Caco-2 (cell line): ENCODE measurements around the gene WHAMM. TPM values are rescaled to one million over a fixed set of nuclear protein-coding genes. Genes with fewer than 3 reads are reported as not detected.

ENCODE experiments used
- BruUV-seq: library from RNA; stranded (reverse); fragments of 400-500 nt; replicated peaks from 2 replicates; lab custom pipeline; 2021; lab: Mats Ljungman, UMichigan
- CTCF ChIA-PET: fragments of 300-600 bp; sonication (Branson Sonifier 250); formaldehyde crosslinking; loops from one replicate; lab custom pipeline; 2022; ENCODE audit warnings: antibody characterized with exemption; lab: Charles Lee
- POLR2A ChIA-PET: fragments of 300-600 bp; sonication (Branson Sonifier 250); formaldehyde crosslinking; loops from one replicate; lab custom pipeline; 2022; ENCODE audit warnings: antibody characterized with exemption; lab: Charles Lee
- DNase-seq, 2 experiments: peaks; one replicate each; pipeline versions ENCODE4 v3.0.0 to v3.0.0-alpha.2; 2020 to 2022
- H3K27me3 ChIP-seq: replicated peaks from 2 replicates; pipeline ENCODE4 v1.6.0; 2011; ENCODE audit warnings: low read length; ENCODE audit not compliant: control insufficient read depth, insufficient read depth
- H3K36me3 ChIP-seq: 2 replicates; pipeline ENCODE4 v1.5.1; 2011; ENCODE audit warnings: low read length; ENCODE audit not compliant: control insufficient read depth, insufficient read depth
- H3K4me1 ChIP-seq: fragments of 250-450 bp; sonication (Bioruptor Pico); 2 replicates; pipeline ENCODE4 v1.5.1; 2020; ENCODE audit warnings: mild to moderate bottlenecking
- H3K4me3 ChIP-seq: 2 replicates; pipeline ENCODE4 v1.5.1; 2011; ENCODE audit warnings: low read depth, mild to moderate bottlenecking, control low read depth, low read length
- H3K9me3 ChIP-seq: fragments of 250-450 bp; sonication (Bioruptor Pico); 2 replicates; pipeline ENCODE4 v1.5.1; 2020; ENCODE audit warnings: mild to moderate bottlenecking, moderate library complexity
- H3K27ac Mint-ChIP-seq: one replicate; pipeline ENCODE4 v1.8.0; 2022; ENCODE audit warnings: mixed read lengths; ENCODE audit not compliant: unreplicated experiment
- H3K27me3 Mint-ChIP-seq: one replicate; pipeline ENCODE4 v1.8.0; 2022; ENCODE audit warnings: mixed read lengths; ENCODE audit not compliant: insufficient read depth, unreplicated experiment
- H3K36me3 Mint-ChIP-seq: one replicate; pipeline ENCODE4 v1.8.0; 2022; ENCODE audit warnings: mild to moderate bottlenecking, mixed read lengths; ENCODE audit not compliant: insufficient read depth, unreplicated experiment
- H3K4me1 Mint-ChIP-seq: one replicate; pipeline ENCODE4 v1.8.0; 2022; ENCODE audit warnings: low read depth, mixed read lengths; ENCODE audit not compliant: unreplicated experiment
- H3K4me3 Mint-ChIP-seq: one replicate; pipeline ENCODE4 v1.8.0; 2022; ENCODE audit warnings: mild to moderate bottlenecking, moderate library complexity, mixed read lengths; ENCODE audit not compliant: unreplicated experiment
- H3K9me3 Mint-ChIP-seq: one replicate; pipeline ENCODE4 v1.8.0; 2022; ENCODE audit warnings: mixed read lengths; ENCODE audit not compliant: unreplicated experiment
- intact Hi-C: fragments of 100-400 bp; cut with micrococcal nuclease; formaldehyde crosslinking; loops from one replicate; pipeline ENCODE4 v1.10.0; 2022; ENCODE audit not compliant: unreplicated experiment
- total RNA-seq: library from RNA; stranded (reverse); gene quantifications from 2 replicates; pipeline ENCODE4 v1.2.3, GENCODE V29; 2022
- TF ChIP-seq, protein P1 (sequence below), 2 experiments: fragments of 200-600 bp in 1 of 2; IDR thresholded peaks; 1 replicate in 1 of 2; 2 replicates in 1 of 2; pipeline versions ENCODE4 v1.5.1 to v1.8.0; 2011 to 2022; ENCODE audit warnings: antibody characterized with exemption in 1 of 2, control low read depth in 1 of 2, inconsistent platforms in 1 of 2, low read depth in 1 of 2, low read length in 1 of 2, mild to moderate bottlenecking in 1 of 2, moderate library complexity in 1 of 2; ENCODE audit not compliant: insufficient read depth in 1 of 2, severe bottlenecking in 1 of 2, unreplicated experiment in 1 of 2

The WHAMM gene
- total RNA-seq, 1 experiment from 2014 or later = 7.8 TPM

DNA sequence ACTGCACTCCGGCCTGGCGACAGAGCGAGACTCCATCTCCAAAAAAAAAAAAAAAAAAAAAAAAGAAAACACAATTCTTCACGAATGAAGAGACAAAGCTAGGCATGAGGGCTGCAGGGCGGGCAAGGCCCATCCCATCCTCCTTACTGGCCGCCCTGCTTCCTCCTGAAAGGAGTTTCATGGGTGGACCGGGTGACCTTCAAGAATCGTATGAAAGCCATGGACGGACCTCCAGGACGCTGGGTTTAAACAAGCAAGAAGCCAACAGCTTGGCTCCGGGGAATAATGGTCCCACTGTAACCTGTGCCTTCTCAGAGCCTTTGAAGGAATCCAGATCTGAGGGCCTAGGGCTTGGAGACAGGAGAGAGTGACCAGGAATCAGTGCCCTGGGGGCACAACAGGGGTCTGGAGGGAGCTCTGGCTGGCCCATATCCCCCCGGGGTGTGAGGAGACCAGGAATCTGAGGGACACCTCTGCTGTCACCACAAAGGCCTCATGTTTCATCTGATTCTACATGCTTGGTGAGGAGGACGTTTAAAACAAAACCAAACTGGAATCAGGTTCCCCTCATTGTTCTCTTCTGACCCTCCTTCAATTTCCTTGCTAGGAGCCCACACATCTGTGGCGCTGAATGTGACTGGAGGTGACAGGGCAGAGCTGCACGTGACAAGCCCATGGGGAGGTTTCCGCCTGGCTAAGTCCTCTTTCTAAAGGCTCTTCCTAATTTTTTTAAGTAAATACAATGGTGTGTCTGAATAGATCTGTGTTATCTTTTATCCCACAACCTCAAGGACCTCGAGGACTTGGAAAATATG is 46.1 kb downstream of the WHAMM start:
- TF ChIP-seq, protein P1, sequence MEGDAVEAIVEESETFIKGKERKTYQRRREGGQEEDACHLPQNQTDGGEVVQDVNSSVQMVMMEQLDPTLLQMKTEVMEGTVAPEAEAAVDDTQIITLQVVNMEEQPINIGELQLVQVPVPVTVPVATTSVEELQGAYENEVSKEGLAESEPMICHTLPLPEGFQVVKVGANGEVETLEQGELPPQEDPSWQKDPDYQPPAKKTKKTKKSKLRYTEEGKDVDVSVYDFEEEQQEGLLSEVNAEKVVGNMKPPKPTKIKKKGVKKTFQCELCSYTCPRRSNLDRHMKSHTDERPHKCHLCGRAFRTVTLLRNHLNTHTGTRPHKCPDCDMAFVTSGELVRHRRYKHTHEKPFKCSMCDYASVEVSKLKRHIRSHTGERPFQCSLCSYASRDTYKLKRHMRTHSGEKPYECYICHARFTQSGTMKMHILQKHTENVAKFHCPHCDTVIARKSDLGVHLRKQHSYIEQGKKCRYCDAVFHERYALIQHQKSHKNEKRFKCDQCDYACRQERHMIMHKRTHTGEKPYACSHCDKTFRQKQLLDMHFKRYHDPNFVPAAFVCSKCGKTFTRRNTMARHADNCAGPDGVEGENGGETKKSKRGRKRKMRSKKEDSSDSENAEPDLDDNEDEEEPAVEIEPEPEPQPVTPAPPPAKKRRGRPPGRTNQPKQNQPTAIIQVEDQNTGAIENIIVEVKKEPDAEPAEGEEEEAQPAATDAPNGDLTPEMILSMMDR (IDR thresholded peaks at IDR 0.05; ENCODE audit: insufficient read depth in 1 of 2, low read depth in 1 of 2, low read length in 1 of 2, severe bottlenecking in 1 of 2, unreplicated experiment in 1 of 2) = no peak
- CTCF ChIA-PET = no interaction called here

DNA sequence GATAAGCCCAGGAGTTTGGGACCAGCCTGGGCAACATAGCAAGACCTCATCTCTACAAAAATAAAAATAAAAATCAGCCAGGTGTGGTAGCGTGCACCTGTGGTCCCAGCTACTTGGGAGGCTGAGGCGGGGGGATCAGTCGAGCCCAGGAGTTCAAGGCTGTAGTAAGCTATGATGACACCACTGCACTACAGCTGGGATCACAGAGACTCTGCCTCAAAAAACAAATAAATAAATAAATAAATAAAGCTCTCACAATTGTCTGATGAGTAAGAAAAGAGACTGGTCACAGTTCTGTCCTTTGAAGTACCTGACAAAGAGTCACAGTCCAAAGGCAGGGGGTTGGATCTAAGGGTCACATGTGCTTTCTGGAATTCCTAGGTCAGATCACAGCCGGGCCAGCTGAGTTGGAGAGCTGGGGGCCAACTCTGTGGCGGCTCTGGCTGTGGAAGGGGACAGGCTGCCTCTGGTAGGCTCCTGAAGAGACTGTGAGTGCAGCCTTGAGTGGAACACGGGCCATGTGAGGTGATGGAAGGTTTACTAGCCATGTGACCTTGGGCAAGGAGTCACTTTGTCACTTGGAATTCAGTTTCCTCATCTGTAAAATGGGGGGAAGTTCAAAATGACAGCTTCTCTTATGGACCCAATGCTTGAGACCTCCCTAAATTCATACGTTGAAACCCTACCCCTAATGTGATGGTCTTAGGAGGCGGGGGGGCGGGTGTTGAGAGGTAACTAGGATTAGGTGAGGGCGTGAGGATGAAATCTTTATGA is 47.2 kb downstream of the WHAMM start:
- no peaks in the 10 kb centered on the region for H3K9me3 Mint-ChIP-seq
- BruUV-seq = no TSS peak
- H3K4me3 ChIP-seq = no peak overlapping the region
- peak; percentile 36 to 43 for DNase-seq
- peaks cover 3% of the 10 kb centered on the region; the same call in 1 of the 2 replicates for H3K4me1 ChIP-seq
- no peak overlapping the region for H3K4me3 Mint-ChIP-seq
- no peaks in the 10 kb centered on the region for H3K4me1 Mint-ChIP-seq
- H3K27me3 Mint-ChIP-seq = no peaks in the 10 kb centered on the region
- no peaks in the 10 kb centered on the region for H3K9me3 ChIP-seq
- H3K36me3 Mint-ChIP-seq = peaks cover 5% of the 10 kb centered on the region
- intact Hi-C loops = no loop called here
- H3K36me3 ChIP-seq = no peaks in the 10 kb centered on the region
- TF ChIP-seq, protein P1 (IDR thresholded peaks at IDR 0.05; ENCODE audit: insufficient read depth in 1 of 2, low read depth in 1 of 2, low read length in 1 of 2, severe bottlenecking in 1 of 2, unreplicated experiment in 1 of 2) = no peak
- H3K27me3 ChIP-seq = no peaks in the 10 kb centered on the region
- H3K27ac Mint-ChIP-seq = no peak overlapping the region
- CTCF ChIA-PET = no interaction called here
- POLR2A ChIA-PET = no interaction called here

More for the DNA sequence above, 46.1 kb downstream of the WHAMM start:
- Histone ChIP-seq H3K9me3 (no peaks in the 10 kb centered on the region), H3K4me3 (no peak overlapping the region), H3K4me1 (peaks cover 3% of the 10 kb centered on the region; the same call in 1 of the 2 replicates), H3K27me3 (no peaks in the 10 kb centered on the region), H3K36me3 (no peaks in the 10 kb centered on the region)
- no peaks in the 10 kb centered on the region for H3K4me1 Mint-ChIP-seq
- H3K9me3 Mint-ChIP-seq = no peaks in the 10 kb centered on the region
- H3K4me3 Mint-ChIP-seq = no peak overlapping the region
- H3K27me3 Mint-ChIP-seq = no peaks in the 10 kb centered on the region
- H3K27ac Mint-ChIP-seq = no peak overlapping the region
- peaks cover 5% of the 10 kb centered on the region for H3K36me3 Mint-ChIP-seq
- no peak for DNase-seq
- intact Hi-C loops = no loop called here
- POLR2A ChIA-PET = no interaction called here
- BruUV-seq = no TSS peak

DNA sequence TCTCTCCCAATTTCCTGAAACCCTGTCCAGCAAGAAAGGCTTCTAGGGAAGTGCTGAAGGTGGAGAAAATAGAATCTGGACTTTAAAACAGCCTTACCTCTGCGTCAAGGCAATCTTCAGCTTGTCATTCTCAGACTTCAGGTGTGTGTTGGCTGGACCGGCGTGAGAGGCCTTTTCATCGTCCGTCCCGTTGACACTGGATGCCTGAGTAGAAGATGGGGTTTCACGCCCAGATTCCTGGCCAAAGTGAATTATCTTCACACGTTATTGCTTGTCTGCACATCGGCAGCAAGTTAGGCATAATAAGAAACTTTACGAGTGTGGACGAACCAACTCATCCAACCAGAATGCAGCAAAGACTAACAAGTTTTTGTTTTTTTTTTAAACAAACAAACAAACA is 49.5 kb downstream of the WHAMM start:
- ChIA-PET CTCF (no interaction called here), POLR2A (no interaction called here)
- TF ChIP-seq, protein P1 (IDR thresholded peaks at IDR 0.05; ENCODE audit: insufficient read depth in 1 of 2, low read depth in 1 of 2, low read length in 1 of 2, severe bottlenecking in 1 of 2, unreplicated experiment in 1 of 2) = no peak
- Mint-ChIP-seq H3K4me1 (no peaks in the 10 kb centered on the region), H3K4me3 (no peak overlapping the region), H3K36me3 (peaks cover 5% of the 10 kb centered on the region), H3K27ac (no peak overlapping the region), H3K9me3 (no peaks in the 10 kb centered on the region), H3K27me3 (peaks cover 6% of the 10 kb centered on the region)
- no peak for DNase-seq
- BruUV-seq = no TSS peak
- intact Hi-C loops = no loop called here
- Histone ChIP-seq H3K4me1 (peaks cover 3% of the 10 kb centered on the region; the same call in 1 of the 2 replicates), H3K4me3 (no peak overlapping the region), H3K36me3 (no peaks in the 10 kb centered on the region), H3K9me3 (no peaks in the 10 kb centered on the region), H3K27me3 (no peaks in the 10 kb centered on the region)
